HG03060 (cell line): ENCODE results near the gene AAMP.
"Not testable (repeated sequence)": the region's sequence is repeated elsewhere in the genome, so short reads cannot be mapped to it uniquely, and the experiment has no call there.

ENCODE experiments used
- ATAC-seq: cut with Tn5 transposase; IDR thresholded peaks from one replicate; pipeline ENCODE4 v1.9.1; 2021; ENCODE audit warnings: low read depth, moderate number of reproducible peaks; ENCODE audit not compliant: unreplicated experiment

The AAMP gene, protein sequence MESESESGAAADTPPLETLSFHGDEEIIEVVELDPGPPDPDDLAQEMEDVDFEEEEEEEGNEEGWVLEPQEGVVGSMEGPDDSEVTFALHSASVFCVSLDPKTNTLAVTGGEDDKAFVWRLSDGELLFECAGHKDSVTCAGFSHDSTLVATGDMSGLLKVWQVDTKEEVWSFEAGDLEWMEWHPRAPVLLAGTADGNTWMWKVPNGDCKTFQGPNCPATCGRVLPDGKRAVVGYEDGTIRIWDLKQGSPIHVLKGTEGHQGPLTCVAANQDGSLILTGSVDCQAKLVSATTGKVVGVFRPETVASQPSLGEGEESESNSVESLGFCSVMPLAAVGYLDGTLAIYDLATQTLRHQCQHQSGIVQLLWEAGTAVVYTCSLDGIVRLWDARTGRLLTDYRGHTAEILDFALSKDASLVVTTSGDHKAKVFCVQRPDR

DNA sequence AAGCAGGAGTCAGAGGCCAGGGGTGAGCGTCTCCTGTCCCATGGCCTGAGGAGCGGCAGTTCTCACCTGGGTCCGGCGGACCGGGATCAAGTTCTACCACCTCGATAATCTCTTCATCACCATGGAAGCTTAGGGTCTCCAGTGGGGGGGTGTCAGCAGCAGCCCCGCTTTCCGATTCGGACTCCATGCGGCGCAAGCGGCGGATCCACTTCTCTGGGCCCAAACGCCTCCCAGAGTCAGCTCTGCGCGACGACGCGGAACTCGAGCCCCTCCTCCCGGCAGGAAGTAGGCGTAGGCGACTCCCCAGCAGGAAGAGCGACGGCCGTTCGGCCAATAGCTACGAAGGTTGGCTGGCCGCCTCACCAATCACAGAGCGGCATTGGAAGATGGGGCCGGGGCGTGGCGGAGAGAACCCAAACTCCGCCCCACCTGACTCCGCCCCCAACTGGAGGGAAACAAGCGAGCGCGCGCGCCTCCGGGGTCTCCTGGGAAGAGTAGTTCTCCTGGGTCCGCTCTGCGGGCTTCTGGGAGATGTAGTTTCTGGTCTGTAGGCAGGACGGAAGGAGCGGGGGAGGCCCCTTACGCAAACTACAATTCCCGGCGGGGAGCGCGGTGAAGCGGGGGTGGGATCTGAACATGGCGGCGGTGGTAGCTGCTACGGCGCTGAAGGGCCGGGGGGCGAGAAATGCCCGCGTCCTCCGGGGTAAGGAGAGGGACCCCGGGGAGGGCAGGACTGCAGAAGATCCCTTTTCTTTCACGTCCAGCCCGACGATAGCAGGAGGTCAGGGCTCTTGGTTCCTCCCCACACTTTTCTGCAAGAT lies at the start of gene AAMP, which contains the start of gene PNKD:
Gene AAMP, minus strand, starts transcription at position 238 of the 821 bp plus-strand sequence. Its CDS starts 51 bp downstream, at position 187.
Gene PNKD, plus strand, starts transcription at position 620 of the 821 bp plus-strand sequence. Its CDS starts 17 bp downstream, at position 637.
- peak; percentile 76 for ATAC-seq

DNA sequence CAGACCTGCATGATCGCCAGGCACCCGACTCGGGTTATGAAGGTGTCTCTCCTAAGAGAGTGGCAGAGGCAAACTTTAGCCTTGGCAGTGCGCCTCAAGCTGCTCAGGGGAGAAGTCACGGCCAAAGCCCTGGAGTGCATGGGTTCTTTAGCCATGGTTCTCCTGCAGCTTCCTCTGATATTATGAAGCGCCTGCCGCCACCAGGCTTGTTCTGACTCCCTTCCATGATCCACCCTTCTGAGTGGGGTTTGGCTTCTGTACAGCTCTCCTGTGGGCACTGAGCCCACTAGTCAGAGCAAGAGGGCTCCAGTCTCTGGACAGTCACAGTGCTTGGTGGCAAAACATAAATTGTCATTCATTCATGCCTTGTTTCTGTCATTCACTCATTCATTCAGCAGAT lies 48.3 kb upstream of the AAMP start:
- no peak for ATAC-seq

DNA sequence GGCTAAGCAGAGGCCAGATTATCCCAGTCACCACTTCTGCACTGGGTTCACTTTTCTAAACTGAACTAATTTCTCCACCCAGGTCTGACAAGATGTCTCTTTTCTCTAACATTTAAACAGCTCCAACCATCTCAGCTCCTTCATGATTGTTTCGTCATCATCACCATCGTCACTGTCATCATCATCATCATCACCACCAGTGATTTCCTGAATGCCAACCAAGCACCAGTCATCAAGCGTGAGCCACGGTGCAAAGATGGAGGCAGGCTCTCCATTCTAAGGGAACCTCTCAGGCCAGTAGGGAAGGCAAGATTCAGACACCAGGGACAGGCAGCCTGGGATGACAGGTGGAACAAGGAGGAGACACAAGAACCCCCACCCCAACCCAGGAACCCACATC lies 47.9 kb upstream of the AAMP start:
- ATAC-seq, result no peak

DNA sequence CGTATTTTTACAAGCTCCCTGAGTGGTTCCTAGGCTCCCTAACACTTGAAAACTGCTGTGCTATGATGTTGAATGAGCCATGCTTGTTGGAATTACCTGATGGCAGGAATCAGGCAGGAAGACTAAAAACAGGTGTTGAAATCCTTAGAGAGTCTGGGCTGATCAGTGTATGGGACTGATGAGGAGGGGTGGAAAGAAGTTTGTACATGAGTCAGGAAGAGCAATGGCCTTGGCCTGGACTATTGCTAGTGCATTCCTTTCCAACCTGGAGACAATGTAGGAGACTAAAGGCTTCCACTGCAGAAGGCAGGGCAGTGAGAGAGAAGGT lies 47.3 kb upstream of the AAMP start:
- ATAC-seq, result no peak

DNA sequence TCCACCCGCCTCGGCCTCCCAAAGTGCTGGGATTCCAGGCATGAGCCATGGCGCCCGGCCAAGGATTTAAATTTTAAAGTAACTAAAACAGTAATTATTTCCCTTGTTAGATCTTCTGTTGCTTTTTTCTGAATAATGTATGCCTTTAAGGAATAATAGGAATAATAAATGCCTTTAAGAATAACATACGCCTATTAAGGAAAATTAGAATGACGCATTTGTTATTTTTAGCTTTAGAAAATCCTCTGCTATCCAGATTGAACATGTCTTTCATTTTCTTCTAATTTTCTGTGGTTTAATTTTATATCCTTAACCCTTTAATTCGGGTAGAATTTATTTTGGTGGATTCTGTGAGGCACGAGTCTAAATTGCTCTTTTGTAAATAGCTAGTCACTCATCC lies 45.5 kb upstream of the AAMP start:
- no peak for ATAC-seq

DNA sequence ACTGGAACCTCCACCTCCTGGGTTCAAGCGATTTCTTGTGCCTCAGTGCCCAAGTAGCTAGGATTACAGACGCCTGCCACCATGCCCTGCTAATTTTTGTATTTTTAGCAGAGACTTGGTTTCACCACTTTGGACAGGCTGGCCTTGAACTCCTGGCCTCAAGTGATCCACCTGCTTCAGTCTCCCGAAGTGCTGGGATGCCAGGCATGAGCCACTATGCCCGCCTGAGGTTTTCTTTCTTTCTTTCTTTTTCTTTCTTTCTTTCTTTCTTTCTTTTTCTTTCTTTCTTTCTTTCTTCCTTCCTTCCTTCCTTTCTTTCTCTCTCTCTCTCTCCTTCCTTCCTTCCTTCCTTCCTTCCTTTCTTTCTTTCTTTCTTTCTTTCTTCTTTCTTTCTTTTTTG lies 44.8 kb upstream of the AAMP start:
- ATAC-seq, result not testable (repeated sequence)

DNA sequence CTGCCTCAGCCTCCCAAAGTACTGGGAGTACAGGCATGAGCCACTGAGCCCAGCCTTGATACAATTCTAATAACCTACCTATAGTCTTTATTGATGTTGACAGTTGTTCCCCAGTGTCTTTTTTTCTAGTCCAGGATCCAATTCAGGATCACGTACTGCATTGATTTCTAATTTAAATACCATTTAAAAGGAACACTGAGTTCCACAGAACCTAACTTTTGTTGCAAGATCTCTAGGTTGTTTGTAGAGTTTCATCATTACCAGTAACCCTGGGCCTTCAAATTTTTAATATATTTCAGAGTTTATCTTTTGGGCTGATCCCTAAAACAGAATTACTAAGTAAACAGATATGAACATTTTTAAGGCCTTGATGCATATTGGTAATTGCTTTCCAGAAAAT lies 43.4 kb upstream of the AAMP start:
- no peak for ATAC-seq

DNA sequence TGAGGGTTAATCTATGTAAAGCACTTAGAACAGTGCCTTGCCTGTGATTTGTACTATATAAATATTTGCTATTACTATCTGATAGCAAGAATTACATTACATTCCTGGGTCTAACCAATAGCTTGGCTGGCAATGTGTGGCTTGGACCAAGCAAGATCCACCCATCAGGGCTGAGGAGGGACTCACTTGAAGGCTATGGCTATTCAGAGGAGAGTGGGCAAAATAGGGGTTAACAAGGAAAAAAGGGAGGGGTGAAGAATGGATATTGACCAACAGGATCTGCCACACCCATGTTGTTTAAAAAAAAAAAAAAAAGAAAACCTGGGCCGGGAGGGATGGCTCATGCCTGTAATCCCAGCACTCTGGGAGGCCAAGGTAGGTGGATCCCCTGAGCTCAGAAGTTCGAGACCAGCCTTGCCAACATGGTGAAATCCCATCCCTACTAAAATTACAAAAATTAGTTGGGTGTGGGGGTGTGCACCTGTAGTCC lies 42.4 kb upstream of the AAMP start:
- no peak for ATAC-seq

DNA sequence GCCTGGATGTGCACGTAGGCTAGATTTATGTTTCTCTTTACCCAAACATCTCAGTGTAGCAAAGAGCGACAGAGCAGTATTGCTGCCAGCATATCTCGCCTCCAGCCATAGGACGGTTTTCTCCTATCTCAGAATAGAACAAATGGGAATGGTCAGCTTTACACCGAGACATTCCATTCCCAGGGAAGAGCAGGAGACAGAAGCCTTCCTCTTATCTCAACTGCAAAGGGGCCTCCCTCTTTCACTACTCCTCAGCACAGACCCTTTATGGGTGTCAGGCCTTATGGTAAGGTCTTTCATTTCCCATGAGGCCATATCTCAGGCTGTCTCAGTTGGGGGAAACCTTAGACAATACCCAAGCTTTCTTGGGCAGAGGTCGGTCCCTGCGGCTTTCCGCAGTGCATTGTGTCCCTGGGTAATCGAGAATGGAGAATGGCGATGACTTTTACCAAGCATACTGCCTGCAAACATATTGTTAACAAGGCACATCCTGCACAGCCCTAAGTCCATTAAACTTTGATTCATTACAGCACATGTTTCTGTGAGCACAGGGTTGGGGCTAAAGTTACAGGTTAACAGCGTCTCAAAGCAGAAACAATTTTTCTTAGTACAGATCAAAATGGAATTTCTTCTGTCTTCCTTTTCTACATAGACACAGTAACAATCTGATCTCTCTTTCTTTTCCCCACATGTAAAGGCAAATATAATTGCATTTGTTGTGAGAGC lies 41.8 kb upstream of the AAMP start:
- not testable (repeated sequence) for ATAC-seq

DNA sequence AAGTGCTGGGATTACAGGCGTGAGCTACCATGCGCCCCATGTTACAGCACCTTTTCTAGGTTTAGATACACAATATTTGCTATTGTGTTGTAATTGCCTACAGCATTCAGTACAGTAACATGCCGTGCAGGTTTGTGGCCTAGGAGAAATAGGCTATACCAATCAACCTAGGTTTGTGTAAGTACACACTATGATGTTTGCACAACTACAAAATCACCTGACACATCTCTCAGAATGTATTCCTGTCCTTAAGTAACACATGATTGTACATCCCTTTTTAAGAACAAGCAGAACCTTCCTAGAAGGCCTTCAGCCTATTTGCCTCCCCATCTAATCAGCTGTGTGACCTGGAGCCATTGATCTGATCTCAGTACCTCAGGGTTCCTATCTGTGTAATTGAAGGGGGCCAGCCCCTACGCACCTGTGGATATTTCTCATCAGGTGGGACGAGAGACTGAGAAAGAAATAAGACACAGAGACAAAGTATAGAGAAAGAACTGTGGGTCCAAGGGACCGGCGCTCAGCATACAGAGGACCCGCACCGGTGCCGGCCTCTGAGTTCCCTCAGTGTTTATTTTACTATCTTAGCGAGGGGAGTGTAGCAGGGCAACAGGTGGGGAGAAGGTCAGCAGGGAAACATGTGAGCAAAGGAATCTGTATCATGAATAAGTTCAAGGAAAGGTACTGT lies 41.1 kb upstream of the AAMP start:
- ATAC-seq, result no peak

DNA sequence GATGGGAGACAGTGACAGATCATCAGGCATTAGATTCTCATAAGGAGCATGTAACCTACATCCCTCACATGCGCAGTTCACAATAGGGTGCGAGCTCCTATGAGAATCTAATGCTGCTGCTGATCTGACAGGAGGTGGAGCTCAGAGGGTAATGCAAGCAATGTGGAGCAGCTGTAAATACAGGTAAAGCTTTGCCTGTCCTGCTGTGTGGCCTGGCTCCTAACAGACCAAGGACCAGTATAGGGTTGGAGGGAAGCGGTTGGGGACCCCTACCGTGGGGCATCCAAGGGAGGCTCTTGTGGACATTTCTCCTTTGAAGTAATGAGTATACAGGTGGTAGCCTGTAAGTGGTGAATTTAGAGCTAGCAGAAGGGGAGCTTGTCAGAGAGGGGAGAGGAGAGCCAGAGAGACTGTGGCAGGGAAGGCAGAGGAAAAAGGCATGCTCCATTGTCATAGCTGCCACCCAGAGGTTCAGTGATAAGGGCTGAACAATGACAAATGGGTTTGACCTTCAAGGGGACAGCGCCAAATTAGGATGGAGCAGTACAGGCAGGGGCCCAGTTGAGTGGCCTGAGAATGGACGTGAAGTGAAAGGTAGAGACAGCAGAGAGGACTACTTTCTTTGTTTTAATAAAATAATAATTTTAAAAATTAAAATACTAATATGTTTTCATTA lies 37.6 kb upstream of the AAMP start:
- ATAC-seq, result no peak

DNA sequence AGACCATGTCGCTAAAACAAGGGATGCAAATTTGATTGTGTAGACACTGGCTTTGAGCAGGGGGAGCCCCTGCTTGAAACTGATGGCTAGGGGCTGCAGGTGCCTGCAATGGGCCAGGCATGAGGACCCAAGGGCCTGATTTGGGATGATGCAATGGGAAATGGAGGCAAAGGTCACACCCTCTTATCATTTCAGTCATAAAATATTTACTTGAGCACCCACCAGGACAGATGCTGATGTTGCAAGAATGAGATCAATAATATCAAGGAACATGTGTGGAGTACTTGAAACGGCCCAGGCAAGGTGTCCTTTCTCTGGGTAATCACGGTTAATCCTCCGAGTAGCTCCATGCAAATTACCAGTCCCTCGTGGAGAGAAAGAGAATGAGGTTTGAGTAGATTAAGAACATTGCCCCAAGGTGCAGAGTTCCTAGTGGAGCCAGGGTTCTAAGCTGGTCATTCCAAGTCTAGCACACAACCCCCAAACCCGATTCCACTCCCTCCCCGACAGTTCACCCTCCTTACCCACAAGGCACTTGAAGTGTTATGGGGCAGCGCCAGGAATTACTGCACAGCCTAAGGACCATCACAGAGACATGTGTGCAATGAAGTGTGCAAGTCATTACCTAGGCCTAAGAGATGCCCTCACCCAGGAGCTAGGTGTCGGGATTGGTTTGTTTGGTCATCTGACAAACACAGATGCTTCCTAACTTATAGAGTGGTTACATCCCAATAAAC lies 36.4 kb upstream of the AAMP start:
- ATAC-seq, result no peak

DNA sequence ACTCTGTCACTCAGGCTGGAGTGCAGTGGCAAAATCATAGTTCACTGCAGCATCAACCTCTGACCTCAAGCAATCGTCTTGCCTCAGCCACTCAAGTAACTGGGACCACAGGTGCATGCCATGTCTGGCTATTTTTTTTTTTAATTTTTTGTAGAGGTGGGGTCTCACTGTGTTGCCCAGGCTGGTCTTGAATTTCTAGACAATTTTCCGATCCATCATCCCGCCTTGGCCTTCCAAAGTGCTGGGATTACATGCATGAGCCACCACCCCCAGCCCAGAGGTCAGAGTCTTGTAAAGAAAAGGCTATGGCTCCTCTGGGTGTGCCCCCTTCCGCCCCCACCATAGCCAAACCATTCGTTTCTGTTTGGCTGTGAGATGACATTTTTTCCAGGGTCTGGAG lies 35.4 kb upstream of the AAMP start:
- no peak for ATAC-seq

DNA sequence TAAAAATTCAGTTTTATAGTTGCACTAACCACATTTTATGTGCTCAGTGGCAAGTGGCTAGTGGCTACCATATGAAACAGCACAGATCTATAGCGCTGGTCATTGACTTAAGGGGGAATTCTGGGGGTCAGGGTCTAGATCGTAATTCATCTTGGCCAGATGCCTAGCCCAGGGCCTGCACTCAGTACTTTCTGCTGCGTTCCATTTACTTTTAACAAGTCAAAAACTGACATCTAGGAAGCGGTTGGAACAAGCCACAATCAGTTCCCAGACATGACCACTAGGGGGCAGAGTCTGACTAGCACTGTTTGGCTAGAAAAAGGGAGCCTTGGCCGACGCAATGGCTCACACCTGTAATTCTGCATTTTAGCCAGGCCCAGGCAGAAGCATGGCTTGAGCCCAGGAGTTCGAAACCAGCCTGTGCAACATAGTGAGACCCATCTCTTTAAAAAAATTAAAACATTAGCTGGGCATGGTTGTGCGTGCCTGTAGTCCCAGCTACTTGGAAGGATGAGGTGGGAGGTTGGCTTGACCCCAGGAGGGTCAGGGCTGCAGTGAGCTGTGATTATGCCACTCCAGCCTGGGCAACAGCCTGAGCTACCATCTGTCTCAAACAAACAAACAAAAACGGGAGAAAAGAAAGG lies 31.4 kb upstream of the AAMP start:
- ATAC-seq, result peak; percentile 60

DNA sequence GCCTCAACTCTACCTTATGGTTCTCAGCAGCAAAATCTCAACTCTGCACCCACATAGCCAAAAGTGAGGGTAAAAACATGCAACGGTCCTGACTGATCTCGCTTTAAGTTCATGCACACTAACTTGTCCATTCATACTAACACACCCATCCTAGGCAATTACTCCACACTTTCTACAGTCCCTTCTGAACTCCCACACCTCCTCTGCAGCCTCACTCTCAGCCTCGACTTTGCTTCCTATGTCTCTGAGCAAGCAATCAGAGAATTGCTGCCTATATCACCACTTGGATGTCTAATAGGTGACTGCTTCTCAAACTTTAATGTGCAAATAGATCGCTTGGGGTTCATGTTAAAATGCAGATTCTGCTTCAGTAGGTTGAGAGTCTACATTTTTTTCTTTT lies 30.2 kb upstream of the AAMP start:
- ATAC-seq, result no peak

DNA sequence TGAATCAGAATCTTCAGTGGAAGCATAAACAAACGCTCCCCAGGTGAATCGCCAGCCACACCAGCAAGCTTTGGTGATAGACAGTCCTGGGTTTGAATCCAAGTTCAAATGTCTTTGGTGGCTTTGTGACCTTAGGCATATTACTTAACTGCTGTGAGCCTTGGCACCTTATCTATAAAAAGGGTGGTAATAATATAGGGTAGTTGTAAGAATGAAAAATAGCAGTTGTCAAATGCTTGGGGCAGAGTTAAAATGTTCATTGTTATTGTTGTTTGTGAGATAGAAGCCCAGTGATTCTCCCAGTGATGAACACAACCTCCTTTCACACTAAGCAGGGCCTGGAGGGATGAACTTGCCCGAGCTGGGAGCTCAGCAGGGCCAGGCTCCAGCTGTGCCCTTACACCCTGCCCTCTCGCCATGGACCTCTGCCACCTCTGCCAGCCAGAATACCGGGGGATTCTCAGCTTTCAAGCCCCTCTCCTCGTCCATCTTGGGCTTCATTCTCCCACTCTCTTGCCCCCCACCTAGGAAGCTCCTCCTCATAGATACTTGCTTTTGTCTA lies 28.5 kb upstream of the AAMP start:
- ATAC-seq, result no peak

DNA sequence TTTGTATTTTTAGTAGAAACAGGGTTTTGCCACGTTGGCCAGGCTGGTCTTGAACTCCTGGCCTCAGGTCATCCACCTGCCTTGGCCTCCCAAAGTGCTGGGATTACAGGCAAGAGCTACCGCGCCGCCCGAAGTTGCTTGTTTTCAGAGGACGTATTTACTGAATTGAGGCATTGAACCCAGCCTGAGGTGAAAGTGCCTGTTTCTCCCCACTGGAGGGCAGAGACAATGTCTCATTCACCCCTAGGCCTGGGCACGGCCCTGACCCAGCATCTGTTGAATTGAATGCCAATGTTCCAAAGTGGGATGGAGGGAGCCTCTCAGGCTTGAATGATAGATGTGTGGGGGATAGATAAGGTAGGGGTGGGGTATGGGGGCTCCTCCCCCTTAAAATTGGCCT lies 26.9 kb upstream of the AAMP start:
- ATAC-seq, result no peak

DNA sequence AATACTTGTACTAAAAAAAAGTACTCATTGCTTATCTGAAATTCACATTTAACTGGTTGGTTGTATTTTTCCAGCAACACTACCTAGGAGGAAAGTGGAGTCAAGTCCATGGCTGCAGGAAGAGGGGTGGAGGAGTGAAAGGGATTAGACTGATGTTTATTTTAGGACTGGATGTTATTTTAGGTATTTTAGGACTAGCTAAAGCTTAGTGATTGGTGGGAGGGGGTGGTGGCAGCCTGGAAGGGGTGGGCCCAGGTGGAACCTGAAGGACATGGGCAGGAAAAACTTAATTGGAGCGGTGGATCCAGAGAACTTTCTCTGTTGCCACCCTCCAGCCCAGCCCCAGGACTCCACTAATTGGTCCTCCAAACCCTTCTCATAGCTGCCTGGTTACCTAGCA lies 26.3 kb upstream of the AAMP start:
- no peak for ATAC-seq
